CD1c-positive myeloid dendritic cell (primary cell): ENCODE data around the gene CD248.
"Not testable (repeated sequence)": the region's sequence is repeated elsewhere in the genome, so short reads cannot be mapped to it uniquely, and the experiment has no call there.

Source experiments
- DNase-seq: peaks from one replicate; pipeline ENCODE4 v3.0.0-alpha.2; 2016; ENCODE audit errors: extremely low spot score

Gene CD248

GRCh38 chr11:66313321-66314185 is 3.3 kb downstream of the CD248 start:
- DNase-seq: no peak

- peak; percentile 99 for DNase-seq
Observed at GRCh38 chr11:66312549-66313320, 4.1 kb downstream of the CD248 start.

- peak; percentile 95 for DNase-seq
Observed at GRCh38 chr11:66311965-66312548, 4.8 kb downstream of the CD248 start.

GRCh38 chr11:66311470-66311964 is 5.3 kb downstream of the CD248 start:
- DNase-seq: no peak

- DNase-seq: not testable (repeated sequence)
Observed at GRCh38 chr11:66310803-66311440, 5.9 kb downstream of the CD248 start.

GRCh38 chr11:66310324-66310723 is 6.5 kb downstream of the CD248 start:
- DNase-seq: no peak

- no peak for DNase-seq
Observed at GRCh38 chr11:66309475-66309874, 7.4 kb downstream of the CD248 start.

GRCh38 chr11:66302656-66303055 is 14.2 kb downstream of the CD248 start:
- DNase-seq: no peak

GRCh38 chr11:66299186-66299585 is 17.7 kb downstream of the CD248 start:
- DNase-seq: peak; percentile 32

- DNase-seq: no peak
Observed at GRCh38 chr11:66297610-66298009, 19.2 kb downstream of the CD248 start.

- no peak for DNase-seq
Observed at GRCh38 chr11:66294626-66295620, 21.9 kb downstream of the CD248 start.

GRCh38 chr11:66293777-66294625 is 22.8 kb downstream of the CD248 start:
- DNase-seq: no peak

- no peak for DNase-seq
Observed at GRCh38 chr11:66293352-66293751, 23.5 kb downstream of the CD248 start.

- DNase-seq: no peak
Observed at GRCh38 chr11:66292543-66293332, 24.1 kb downstream of the CD248 start.

- DNase-seq: peak; percentile 33
Observed at GRCh38 chr11:66291706-66292542, 24.9 kb downstream of the CD248 start, which contains the start of gene TMEM151A. TMEM151A (plus strand) TSS chr11:66291894; CDS start chr11:66292014, 120 bp downstream.

- no peak for DNase-seq
Observed at GRCh38 chr11:66291303-66291705, 25.5 kb downstream of the CD248 start.

GRCh38 chr11:66290330-66290621 is 26.6 kb downstream of the CD248 start:
- DNase-seq: no peak
